H9 (cell line): ENCODE measurements around the gene CHN2. TPM values are rescaled to one million over a fixed set of nuclear protein-coding genes. Genes with fewer than 3 reads are reported as not detected.

Source experiments
- DNase-seq: peaks from one replicate; pipeline ENCODE4 v3.0.0-alpha.2; 2017
- H2AFZ ChIP-seq: one replicate; pipeline ENCODE4 v1.6.1; 2013; ENCODE audit warnings: mild to moderate bottlenecking, low read length, control low read depth, moderate library complexity
- H2AK5ac ChIP-seq: 2 replicates; pipeline ENCODE4 v1.6.1; 2013; ENCODE audit warnings: low read length, control low read depth, mixed read lengths; ENCODE audit not compliant: insufficient read length
- H2BK120ac ChIP-seq: one replicate; pipeline ENCODE4 v1.6.1; 2013; ENCODE audit warnings: low read depth, mild to moderate bottlenecking, low read length, control low read depth, inconsistent platforms; ENCODE audit not compliant: poor library complexity, severe bottlenecking
- H2BK12ac ChIP-seq: 2 replicates; pipeline ENCODE4 v1.6.1; 2013; ENCODE audit warnings: low read length, control low read depth, mixed read lengths, low read depth; ENCODE audit not compliant: insufficient read length
- H2BK15ac ChIP-seq: 2 replicates; pipeline ENCODE4 v1.6.1; 2013; ENCODE audit warnings: low read depth, low read length, control low read depth
- H2BK20ac ChIP-seq: one replicate; pipeline ENCODE4 v1.6.1; 2013; ENCODE audit warnings: low read depth, mild to moderate bottlenecking, low read length, control low read depth, inconsistent platforms; ENCODE audit not compliant: poor library complexity, severe bottlenecking
- H2BK5ac ChIP-seq: 2 replicates; pipeline ENCODE4 v1.6.1; 2013; ENCODE audit warnings: low read length, control low read depth, mixed read lengths; ENCODE audit not compliant: insufficient read length
- H3K14ac ChIP-seq: 2 replicates; pipeline ENCODE4 v1.6.1; 2013; ENCODE audit warnings: low read length, control low read depth; ENCODE audit not compliant: insufficient read depth
- H3K18ac ChIP-seq: 2 replicates; pipeline ENCODE4 v1.6.1; 2013; ENCODE audit warnings: low read depth, mild to moderate bottlenecking, mixed read lengths, low read length, control low read depth; ENCODE audit not compliant: insufficient read length
- H3K23ac ChIP-seq: 2 replicates; pipeline ENCODE4 v1.6.1; 2013; ENCODE audit warnings: low read length, control low read depth, mixed read lengths, low read depth; ENCODE audit not compliant: insufficient read length
- H3K23me2 ChIP-seq: 2 replicates; pipeline ENCODE4 v1.6.1; 2013; ENCODE audit warnings: low read depth, mild to moderate bottlenecking, mixed read lengths, low read length, control low read depth; ENCODE audit not compliant: insufficient read length, poor library complexity, severe bottlenecking
- H3K27ac ChIP-seq: 2 replicates; pipeline ENCODE4 v1.5.1; 2013; ENCODE audit warnings: low read length, control low read depth, mixed read lengths, low read depth; ENCODE audit not compliant: insufficient read length
- H3K27me3 ChIP-seq: 2 replicates; pipeline ENCODE4 v1.6.1; 2013; ENCODE audit warnings: low read length, control low read depth, inconsistent platforms; ENCODE audit not compliant: insufficient read depth
- H3K4ac ChIP-seq: 2 replicates; pipeline ENCODE4 v1.6.1; 2013; ENCODE audit warnings: low read depth, mild to moderate bottlenecking, control low read depth, inconsistent platforms, low read length, moderate library complexity
- H3K4me1 ChIP-seq: 2 replicates; pipeline ENCODE4 v1.6.1; 2013; ENCODE audit warnings: low read length, control low read depth, inconsistent platforms; ENCODE audit not compliant: insufficient read depth
- H3K4me2 ChIP-seq: 2 replicates; pipeline ENCODE4 v1.6.1; 2013; ENCODE audit warnings: low read length, control low read depth, mixed read lengths; ENCODE audit not compliant: insufficient read length, insufficient read depth
- H3K56ac ChIP-seq: 2 replicates; pipeline ENCODE4 v1.6.1; 2013; ENCODE audit warnings: low read depth, mild to moderate bottlenecking, mixed read lengths, low read length, control low read depth; ENCODE audit not compliant: insufficient read length
- H3K79me1 ChIP-seq: 2 replicates; pipeline ENCODE4 v1.6.1; 2013; ENCODE audit warnings: low read depth, mild to moderate bottlenecking, moderate library complexity, low read length, control low read depth, inconsistent platforms; ENCODE audit not compliant: insufficient read depth, poor library complexity, severe bottlenecking
- H3K79me2 ChIP-seq: 2 replicates; pipeline ENCODE4 v1.6.1; 2013; ENCODE audit warnings: low read length, control low read depth, inconsistent platforms; ENCODE audit not compliant: insufficient read depth
- H3K9ac ChIP-seq: 2 replicates; pipeline ENCODE4 v1.6.1; 2013; ENCODE audit warnings: low read length, control low read depth, mixed read lengths; ENCODE audit not compliant: insufficient read length; ENCODE audit errors: extremely low read depth
- H3K9me3 ChIP-seq: one replicate; pipeline ENCODE4 v1.6.1; 2013; ENCODE audit warnings: low read depth, low read length, inconsistent platforms; ENCODE audit not compliant: control insufficient read depth
- H3T11ph ChIP-seq: one replicate; pipeline ENCODE4 v1.6.1; 2013; ENCODE audit warnings: mild to moderate bottlenecking, low read length, control low read depth, inconsistent platforms
- H4K20me1 ChIP-seq: one replicate; pipeline ENCODE4 v1.6.1; 2013; ENCODE audit not compliant: control insufficient read depth, insufficient read length, insufficient read depth
- H4K5ac ChIP-seq: 2 replicates; pipeline ENCODE4 v1.6.1; 2013; ENCODE audit warnings: low read depth, mild to moderate bottlenecking, mixed read lengths, low read length, control low read depth; ENCODE audit not compliant: insufficient read length
- H4K8ac ChIP-seq: replicated peaks from 2 replicates; pipeline ENCODE4 v1.6.1; 2013; ENCODE audit warnings: low read length, control low read depth, mixed read lengths, low read depth; ENCODE audit not compliant: insufficient read length
- H4K91ac ChIP-seq: 2 replicates; pipeline ENCODE4 v1.6.1; 2013; ENCODE audit warnings: low read depth, mild to moderate bottlenecking, moderate library complexity, mixed read lengths, low read length, control low read depth; ENCODE audit not compliant: insufficient read length
- H3K27ac Mint-ChIP-seq, 3 experiments: 2 replicates in 2 of 3; 3 replicates in 1 of 3; pipeline ENCODE4 v1.8.0; 2020 to 2021; ENCODE audit warnings: mixed read lengths in 3 of 3, mild to moderate bottlenecking in 1 of 3, moderate library complexity in 1 of 3
- H3K27me3 Mint-ChIP-seq: 2 replicates; pipeline ENCODE4 v1.8.0; 2021; ENCODE audit warnings: low read depth, mild to moderate bottlenecking, moderate library complexity, mixed read lengths
- H3K36me3 Mint-ChIP-seq, 3 experiments: 2 replicates in 2 of 3; 3 replicates in 1 of 3; pipeline ENCODE4 v1.8.0; 2020 to 2021; ENCODE audit warnings: low read depth in 3 of 3, mixed read lengths in 3 of 3; ENCODE audit not compliant: insufficient read depth in 1 of 3
- H3K4me1 Mint-ChIP-seq, 2 experiments: 2 replicates each; pipeline ENCODE4 v1.8.0; 2020; ENCODE audit warnings: mixed read lengths in 2 of 2
- H3K4me3 Mint-ChIP-seq, 2 experiments: 2 replicates in 1 of 2; 3 replicates in 1 of 2; pipeline ENCODE4 v1.8.0; 2020 to 2021; ENCODE audit warnings: mild to moderate bottlenecking in 2 of 2, mixed read lengths in 2 of 2, moderate library complexity in 1 of 2
- H3K9me3 Mint-ChIP-seq, 2 experiments: 2 replicates in 1 of 2; 3 replicates in 1 of 2; pipeline ENCODE4 v1.8.0; 2020; ENCODE audit warnings: mild to moderate bottlenecking in 2 of 2, mixed read lengths in 2 of 2, moderate library complexity in 1 of 2
- WGBS: extraction: QIAGEN DNeasy Blood & Tissue Kit; methylation state at CpG from one replicate; pipeline ENCODE4 v1.1.7; 2013; ENCODE audit warnings: missing lambda C conversion rate, low lambda C conversion rate, mixed read lengths; ENCODE audit not compliant: insufficient read length; ENCODE audit errors: extremely low coverage; 5-methylcytosine and 5-hydroxymethylcytosine counted together
- total RNA-seq: library from RNA; stranded (reverse); gene quantifications from 2 replicates; pipeline ENCODE4 v1.2.1, GENCODE V29; 2021
- TF ChIP-seq, protein P1 (sequence below): fragments of 200-600 bp; sonication (generic); conservative IDR thresholded peaks from 3 replicates; pipeline ENCODE4 v1.8.0; 2021; ENCODE audit warnings: antibody characterized with exemption, mild to moderate bottlenecking

CHN2 gene
- total RNA-seq, 1 experiment from 2014 or later = 3.3 TPM

DNA sequence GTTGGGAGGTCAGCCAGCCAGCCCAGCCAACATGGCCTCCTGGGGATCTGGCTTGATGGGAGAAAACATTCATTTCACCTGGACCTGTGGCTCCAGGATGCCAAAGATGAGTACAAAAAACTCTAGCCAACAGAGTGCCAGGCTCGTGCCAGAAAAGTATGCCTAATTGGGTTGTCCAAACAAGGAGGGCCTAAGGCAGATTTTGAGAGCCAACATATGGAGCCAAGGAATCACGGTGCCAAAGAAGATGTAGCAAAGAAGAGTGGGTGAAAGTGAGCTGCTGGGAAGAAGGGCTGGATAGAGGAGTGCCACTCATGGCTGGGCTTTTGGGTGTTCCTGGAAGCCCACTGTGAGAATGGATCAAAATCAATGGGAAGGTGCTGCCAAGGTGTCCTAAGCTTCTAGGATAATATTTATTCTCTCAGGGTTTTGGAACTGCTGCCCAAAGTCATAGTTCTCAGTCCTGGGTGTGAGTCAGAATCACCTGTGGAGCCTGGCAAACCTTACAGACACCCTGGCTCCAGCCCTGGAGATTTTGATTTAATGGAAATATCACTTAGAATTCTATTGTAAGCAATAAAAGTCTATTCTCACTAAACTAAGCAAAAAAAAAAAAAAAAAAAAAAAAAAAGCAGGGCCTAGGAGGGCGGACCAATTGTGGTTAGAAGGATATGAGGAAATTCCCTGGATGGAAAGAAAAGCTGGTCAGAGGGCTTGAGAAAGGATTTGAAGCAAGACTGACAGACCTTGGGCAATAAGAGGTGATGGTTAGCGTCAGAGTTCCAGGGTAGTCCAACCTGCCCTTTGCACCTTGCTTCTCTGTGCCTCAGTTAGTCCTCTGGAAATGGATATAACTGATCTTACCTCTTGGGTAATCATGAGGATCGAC lies 186.9 kb downstream of the CHN2 start:
- H3K27me3 ChIP-seq = no peaks in the 10 kb centered on the region
- H2BK12ac ChIP-seq = no peak overlapping the region
- H3K23me2 ChIP-seq = no peaks in the 10 kb centered on the region
- Mint-ChIP-seq H3K36me3 (no peaks in the 10 kb centered on the region; a peak in 1 of 7 replicates), H3K4me3 (no peak overlapping the region), H3K27ac (no peak overlapping the region), H3K27me3 (peaks cover 2% of the 10 kb centered on the region; the same call in 1 of the 2 replicates), H3K4me1 (peaks cover 1 to 2% of the 10 kb centered on the region in 2 experiments; a peak in 1 of 4 replicates), H3K9me3 (0 out of 5 replicates have a peak, but pooled peaks cover 0 to 2% of the 10 kb centered on the region in 2 experiments)
- H2BK120ac ChIP-seq = no peak overlapping the region
- no peak overlapping the region for H3K18ac ChIP-seq
- no peaks in the 10 kb centered on the region for H3K9me3 ChIP-seq
- no peak overlapping the region for H3K27ac ChIP-seq
- H3K56ac ChIP-seq = no peak overlapping the region
- TF ChIP-seq, protein P1, sequence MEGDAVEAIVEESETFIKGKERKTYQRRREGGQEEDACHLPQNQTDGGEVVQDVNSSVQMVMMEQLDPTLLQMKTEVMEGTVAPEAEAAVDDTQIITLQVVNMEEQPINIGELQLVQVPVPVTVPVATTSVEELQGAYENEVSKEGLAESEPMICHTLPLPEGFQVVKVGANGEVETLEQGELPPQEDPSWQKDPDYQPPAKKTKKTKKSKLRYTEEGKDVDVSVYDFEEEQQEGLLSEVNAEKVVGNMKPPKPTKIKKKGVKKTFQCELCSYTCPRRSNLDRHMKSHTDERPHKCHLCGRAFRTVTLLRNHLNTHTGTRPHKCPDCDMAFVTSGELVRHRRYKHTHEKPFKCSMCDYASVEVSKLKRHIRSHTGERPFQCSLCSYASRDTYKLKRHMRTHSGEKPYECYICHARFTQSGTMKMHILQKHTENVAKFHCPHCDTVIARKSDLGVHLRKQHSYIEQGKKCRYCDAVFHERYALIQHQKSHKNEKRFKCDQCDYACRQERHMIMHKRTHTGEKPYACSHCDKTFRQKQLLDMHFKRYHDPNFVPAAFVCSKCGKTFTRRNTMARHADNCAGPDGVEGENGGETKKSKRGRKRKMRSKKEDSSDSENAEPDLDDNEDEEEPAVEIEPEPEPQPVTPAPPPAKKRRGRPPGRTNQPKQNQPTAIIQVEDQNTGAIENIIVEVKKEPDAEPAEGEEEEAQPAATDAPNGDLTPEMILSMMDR = no peak
- H3T11ph ChIP-seq = no peak overlapping the region
- H2BK15ac ChIP-seq = no peak overlapping the region
- no peak overlapping the region for H3K23ac ChIP-seq
- H4K5ac ChIP-seq = no peak overlapping the region
- H2AFZ ChIP-seq = no peak overlapping the region
- H3K4me2 ChIP-seq = no peak overlapping the region
- H3K4ac ChIP-seq = no peak overlapping the region
- H2BK20ac ChIP-seq = no peak overlapping the region
- H3K79me1 ChIP-seq = no peaks in the 10 kb centered on the region
- WGBS = no CpG with 5 or more reads among the region's 5 CpGs
- H4K20me1 ChIP-seq = no peaks in the 10 kb centered on the region
- H3K79me2 ChIP-seq = no peaks in the 10 kb centered on the region
- H3K9ac ChIP-seq = no peak overlapping the region
- DNase-seq = no peak
- no peaks in the 10 kb centered on the region for H3K4me1 ChIP-seq
- H4K91ac ChIP-seq = no peak overlapping the region
- no peak overlapping the region for H4K8ac ChIP-seq
- no peak overlapping the region for H2BK5ac ChIP-seq
- no peak overlapping the region for H2AK5ac ChIP-seq
- no peak overlapping the region for H3K14ac ChIP-seq
